Activated T-helper 2 cell treated with anti-CD3 and anti-CD28 coated beads, Interferon-gamma antibody, Interleukin-2, Interleukin-4, amounts not matched to agents 10 μg/mL and 5 μg/mL and 100 μg/mL, durations not matched to agents 14 hours and 24 hours and 36 hours (primary cell): Measurements from ENCODE around the gene SLC52A3. TPM values are rescaled to one million over a fixed set of nuclear protein-coding genes. Genes with fewer than 3 reads are reported as not detected.

Source experiments
- DNase-seq: peaks from one replicate; pipeline ENCODE4 v3.0.0; 2021; ENCODE audit warnings: low spot score
- H3K27ac Mint-ChIP-seq: one replicate; pipeline ENCODE4 v1.8.0; 2021; ENCODE audit warnings: mixed read lengths
- H3K27me3 Mint-ChIP-seq: one replicate; pipeline ENCODE4 v1.8.0; 2021; ENCODE audit warnings: low read depth, mixed read lengths
- H3K36me3 Mint-ChIP-seq: one replicate; pipeline ENCODE4 v1.8.0; 2021; ENCODE audit warnings: low read depth, mixed read lengths
- H3K4me1 Mint-ChIP-seq: one replicate; pipeline ENCODE4 v1.8.0; 2021; ENCODE audit warnings: low read depth, mixed read lengths
- H3K4me3 Mint-ChIP-seq: one replicate; pipeline ENCODE4 v1.8.0; 2021; ENCODE audit warnings: low read depth, mild to moderate bottlenecking, moderate library complexity, mixed read lengths
- H3K9me3 Mint-ChIP-seq: one replicate; pipeline ENCODE4 v1.8.0; 2021; ENCODE audit warnings: mixed read lengths
- intact Hi-C: fragments of 100-400 bp; cut with micrococcal nuclease; formaldehyde crosslinking; loops from one replicate; pipeline ENCODE4 v1.15.1; 2023
- total RNA-seq: library from RNA; stranded (reverse); gene quantifications from 2 replicates; pipeline ENCODE4 v1.2.3, GENCODE V29; 2022

SLC52A3 gene
- total RNA-seq, 1 donor from 2014 or later: not detected

GRCh38 chr20:787825-788224 is 19.5 kb upstream of the SLC52A3 start:
- H3K27ac Mint-ChIP-seq: no peak overlapping the region
- no peaks in the 10 kb centered on the region for H3K27me3 Mint-ChIP-seq
- no peak for DNase-seq
- H3K9me3 Mint-ChIP-seq: peaks cover 24% of the 10 kb centered on the region
- intact Hi-C loops: no loop called here
- H3K4me1 Mint-ChIP-seq: no peaks in the 10 kb centered on the region
- no peak overlapping the region for H3K4me3 Mint-ChIP-seq
- H3K36me3 Mint-ChIP-seq: no peaks in the 10 kb centered on the region

DNA sequence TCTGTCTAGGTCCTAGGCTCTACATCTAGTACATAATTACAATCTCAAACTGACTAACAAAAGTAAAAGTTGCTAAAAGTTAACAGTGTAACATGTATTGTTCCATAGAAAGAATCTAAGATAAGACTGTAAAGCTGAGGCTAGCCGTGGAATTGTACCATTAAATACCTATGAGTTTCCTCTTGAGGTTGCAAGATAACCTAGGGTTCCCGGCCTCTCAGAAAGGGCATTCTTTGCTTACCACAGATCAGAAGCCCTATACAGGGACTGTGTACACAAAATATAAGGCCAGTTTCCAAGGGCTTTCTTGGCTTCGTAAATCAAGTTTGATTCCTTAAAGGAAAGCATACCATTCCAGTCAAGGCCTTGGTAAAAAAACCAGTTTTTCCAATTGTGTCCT is 11.5 kb upstream of the SLC52A3 start:
- H3K27ac Mint-ChIP-seq: no peak overlapping the region
- H3K4me3 Mint-ChIP-seq: no peak overlapping the region
- no peak for DNase-seq
- H3K9me3 Mint-ChIP-seq: peaks cover 18% of the 10 kb centered on the region
- H3K36me3 Mint-ChIP-seq: no peaks in the 10 kb centered on the region
- peaks cover 1% of the 10 kb centered on the region for H3K27me3 Mint-ChIP-seq
- H3K4me1 Mint-ChIP-seq: no peaks in the 10 kb centered on the region
- intact Hi-C loops: no loop called here

- no peak for DNase-seq
- intact Hi-C loops: no loop called here
- H3K27me3 Mint-ChIP-seq: peaks cover 5% of the 10 kb centered on the region
- no peaks in the 10 kb centered on the region for H3K4me1 Mint-ChIP-seq
- H3K27ac Mint-ChIP-seq: no peak overlapping the region
- H3K9me3 Mint-ChIP-seq: no peaks in the 10 kb centered on the region
- H3K4me3 Mint-ChIP-seq: no peak overlapping the region
- H3K36me3 Mint-ChIP-seq: no peaks in the 10 kb centered on the region
These were observed 7.9 kb upstream of the SLC52A3 start for GRCh38 chr20:776165-776564.

- Mint-ChIP-seq H3K4me1 (no peaks in the 10 kb centered on the region), H3K36me3 (no peaks in the 10 kb centered on the region)
- intact Hi-C loops: no loop called here
These were observed 7.4 kb upstream of the SLC52A3 start for GRCh38 chr20:775679-776135.

GRCh38 chr20:774660-775057 is 6.4 kb upstream of the SLC52A3 start:
- no peaks in the 10 kb centered on the region for H3K4me1 Mint-ChIP-seq
- H3K4me3 Mint-ChIP-seq: no peak overlapping the region
- H3K27me3 Mint-ChIP-seq: peaks cover 4% of the 10 kb centered on the region
- no peaks in the 10 kb centered on the region for H3K9me3 Mint-ChIP-seq
- no peak for DNase-seq
- no peaks in the 10 kb centered on the region for H3K36me3 Mint-ChIP-seq
- no peak overlapping the region for H3K27ac Mint-ChIP-seq
- intact Hi-C loops: no loop called here

More at GRCh38 chr20:775679-776135, 7.4 kb upstream of the SLC52A3 start:
- H3K27me3 Mint-ChIP-seq: peaks cover 5% of the 10 kb centered on the region
- H3K27ac Mint-ChIP-seq: no peak overlapping the region
- no peaks in the 10 kb centered on the region for H3K9me3 Mint-ChIP-seq
- DNase-seq: no peak
- no peak overlapping the region for H3K4me3 Mint-ChIP-seq

GRCh38 chr20:774016-774659 is 5.8 kb upstream of the SLC52A3 start:
- H3K4me1 Mint-ChIP-seq: no peaks in the 10 kb centered on the region
- intact Hi-C loops: no loop called here
- H3K36me3 Mint-ChIP-seq: no peaks in the 10 kb centered on the region
- no peak overlapping the region for H3K4me3 Mint-ChIP-seq
- H3K27ac Mint-ChIP-seq: no peak overlapping the region
- H3K9me3 Mint-ChIP-seq: no peaks in the 10 kb centered on the region
- no peak for DNase-seq
- peaks cover 4% of the 10 kb centered on the region for H3K27me3 Mint-ChIP-seq

DNA sequence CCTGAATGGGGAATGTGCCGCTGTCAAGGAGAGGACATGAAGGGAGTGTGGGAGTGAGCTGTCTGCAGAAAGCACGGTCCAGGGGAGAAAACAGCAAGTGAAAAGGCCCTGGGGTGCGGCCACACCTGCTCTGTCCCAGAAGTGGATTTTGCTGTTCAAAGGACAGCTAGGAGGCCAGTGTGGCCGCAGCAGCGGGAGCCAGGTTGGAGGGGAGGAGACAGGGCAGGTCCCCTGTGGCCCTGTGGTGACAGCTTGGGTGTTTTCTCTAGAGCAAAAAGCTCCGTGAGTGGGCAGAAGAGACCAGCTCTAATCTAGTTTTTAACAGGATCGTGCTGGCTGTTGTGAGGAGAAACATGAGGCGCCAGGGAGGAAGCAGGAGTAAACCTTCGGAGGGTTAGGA is 4.5 kb upstream of the SLC52A3 start:
- Mint-ChIP-seq H3K36me3 (no peaks in the 10 kb centered on the region), H3K4me3 (no peak overlapping the region), H3K9me3 (no peaks in the 10 kb centered on the region), H3K27ac (no peak overlapping the region), H3K4me1 (no peaks in the 10 kb centered on the region), H3K27me3 (peaks cover 4% of the 10 kb centered on the region)
- DNase-seq: no peak
- intact Hi-C loops: no loop called here

DNA sequence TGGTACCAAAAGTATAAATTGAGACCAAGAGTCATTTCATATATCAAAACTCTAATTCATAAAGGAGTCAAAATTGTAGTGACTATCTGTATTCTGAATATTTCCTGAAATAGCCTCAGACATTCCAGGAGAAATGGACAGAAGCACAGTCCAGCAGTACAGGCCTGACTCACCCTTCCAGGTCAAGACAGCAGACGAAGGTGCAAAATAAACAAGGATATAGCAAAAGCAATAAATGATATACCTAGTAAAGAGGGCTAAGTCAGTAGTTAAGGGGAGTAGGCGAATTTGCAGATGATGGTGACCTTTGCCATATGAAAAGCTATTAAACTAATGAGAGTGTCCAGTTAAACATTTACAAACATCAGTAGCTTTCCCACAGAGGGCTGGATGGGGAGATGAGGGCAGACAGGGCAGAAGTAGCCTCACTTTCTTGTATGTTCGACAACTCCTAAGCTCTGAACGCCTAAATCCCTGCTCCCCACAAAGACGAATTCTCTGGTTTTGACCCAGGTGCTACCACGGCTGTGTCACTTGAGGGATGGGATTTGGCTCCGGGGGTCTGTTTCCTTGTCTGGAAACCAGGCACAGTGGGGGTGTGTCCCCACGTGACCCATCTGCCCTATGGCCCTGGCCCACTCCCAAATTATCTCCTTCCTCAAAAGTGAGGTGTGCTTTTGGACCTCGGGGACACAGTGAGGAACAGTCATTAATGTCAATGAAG is 3.6 kb upstream of the SLC52A3 start:
- H3K4me1 Mint-ChIP-seq: no peaks in the 10 kb centered on the region
- H3K4me3 Mint-ChIP-seq: no peak overlapping the region

DNA sequence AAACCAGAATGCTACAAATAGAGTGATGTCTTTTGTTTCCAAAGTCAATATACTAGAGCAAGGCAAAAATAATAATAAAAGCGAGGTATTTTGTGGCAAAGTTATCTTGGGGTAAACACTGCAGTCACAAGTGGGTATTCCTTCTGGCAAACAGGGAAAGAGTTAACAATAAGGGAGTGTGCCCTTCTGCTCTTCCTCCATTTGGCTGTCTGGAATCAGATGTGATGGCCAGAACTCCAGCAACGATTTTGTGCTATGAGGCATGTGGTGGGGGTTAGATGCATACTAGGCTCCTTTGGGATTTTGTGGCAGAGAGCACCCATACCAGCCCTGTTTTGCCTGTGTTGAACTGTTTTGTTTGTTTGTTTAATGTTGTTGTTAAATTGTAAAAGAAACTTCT is 2.4 kb upstream of the SLC52A3 start:
- Mint-ChIP-seq H3K4me1 (no peaks in the 10 kb centered on the region), H3K4me3 (no peak overlapping the region), H3K27ac (no peak overlapping the region), H3K36me3 (no peaks in the 10 kb centered on the region), H3K27me3 (peaks cover 5% of the 10 kb centered on the region), H3K9me3 (no peaks in the 10 kb centered on the region)
- intact Hi-C loops: no loop called here
- no peak for DNase-seq

More for the DNA sequence above, 3.6 kb upstream of the SLC52A3 start:
- peaks cover 5% of the 10 kb centered on the region for H3K27me3 Mint-ChIP-seq
- intact Hi-C loops: no loop called here
- no peak overlapping the region for H3K27ac Mint-ChIP-seq
- DNase-seq: no peak
- no peaks in the 10 kb centered on the region for H3K9me3 Mint-ChIP-seq
- H3K36me3 Mint-ChIP-seq: no peaks in the 10 kb centered on the region

GRCh38 chr20:766906-767305 is 1.4 kb downstream of the SLC52A3 start:
- no peak overlapping the region for H3K27ac Mint-ChIP-seq
- no peak overlapping the region for H3K4me3 Mint-ChIP-seq
- no peaks in the 10 kb centered on the region for H3K4me1 Mint-ChIP-seq
- peaks cover 5% of the 10 kb centered on the region for H3K27me3 Mint-ChIP-seq
- intact Hi-C loops: no loop called here
- H3K9me3 Mint-ChIP-seq: no peaks in the 10 kb centered on the region
- no peak for DNase-seq
- no peaks in the 10 kb centered on the region for H3K36me3 Mint-ChIP-seq

GRCh38 chr20:764255-764654 is 4.0 kb downstream of the SLC52A3 start:
- intact Hi-C loops: no loop called here
- H3K9me3 Mint-ChIP-seq: no peaks in the 10 kb centered on the region
- no peak overlapping the region for H3K27ac Mint-ChIP-seq
- no peaks in the 10 kb centered on the region for H3K4me1 Mint-ChIP-seq
- no peaks in the 10 kb centered on the region for H3K36me3 Mint-ChIP-seq
- peaks cover 4% of the 10 kb centered on the region for H3K27me3 Mint-ChIP-seq
- H3K4me3 Mint-ChIP-seq: no peak overlapping the region
- DNase-seq: no peak

GRCh38 chr20:761418-762381 is 6.6 kb downstream of the SLC52A3 start:
- no peak overlapping the region for H3K27ac Mint-ChIP-seq
- no peaks in the 10 kb centered on the region for H3K4me1 Mint-ChIP-seq
- H3K4me3 Mint-ChIP-seq: no peak overlapping the region
- H3K9me3 Mint-ChIP-seq: no peaks in the 10 kb centered on the region
- no peak for DNase-seq
- peaks cover 3% of the 10 kb centered on the region for H3K27me3 Mint-ChIP-seq
- H3K36me3 Mint-ChIP-seq: no peaks in the 10 kb centered on the region
- intact Hi-C loops: no loop called here
